GM19468 (cell line): ENCODE measurements around the gene GPR155.

ENCODE experiments used
- ATAC-seq: cut with Tn5 transposase; IDR thresholded peaks from one replicate; pipeline ENCODE4 v1.9.1; 2021; ENCODE audit warnings: mild to moderate bottlenecking, moderate library complexity, moderate number of reproducible peaks; ENCODE audit not compliant: unreplicated experiment; ENCODE audit errors: extremely low read depth

GPR155 gene

GRCh38 chr2:174385201-174385600, 101.6 kb downstream of the GPR155 start:
- no peak for ATAC-seq

- no peak for ATAC-seq
Observed at GRCh38 chr2:174383796-174384195, 103.0 kb downstream of the GPR155 start.
